GM19324 (cell line): ENCODE data around the gene KCNIP1.

Experiments
- ATAC-seq: cut with Tn5 transposase; IDR thresholded peaks from one replicate; pipeline ENCODE4 v1.9.1; 2021; ENCODE audit warnings: mild to moderate bottlenecking, moderate library complexity; ENCODE audit not compliant: unreplicated experiment, low FRiP score

Gene KCNIP1

DNA sequence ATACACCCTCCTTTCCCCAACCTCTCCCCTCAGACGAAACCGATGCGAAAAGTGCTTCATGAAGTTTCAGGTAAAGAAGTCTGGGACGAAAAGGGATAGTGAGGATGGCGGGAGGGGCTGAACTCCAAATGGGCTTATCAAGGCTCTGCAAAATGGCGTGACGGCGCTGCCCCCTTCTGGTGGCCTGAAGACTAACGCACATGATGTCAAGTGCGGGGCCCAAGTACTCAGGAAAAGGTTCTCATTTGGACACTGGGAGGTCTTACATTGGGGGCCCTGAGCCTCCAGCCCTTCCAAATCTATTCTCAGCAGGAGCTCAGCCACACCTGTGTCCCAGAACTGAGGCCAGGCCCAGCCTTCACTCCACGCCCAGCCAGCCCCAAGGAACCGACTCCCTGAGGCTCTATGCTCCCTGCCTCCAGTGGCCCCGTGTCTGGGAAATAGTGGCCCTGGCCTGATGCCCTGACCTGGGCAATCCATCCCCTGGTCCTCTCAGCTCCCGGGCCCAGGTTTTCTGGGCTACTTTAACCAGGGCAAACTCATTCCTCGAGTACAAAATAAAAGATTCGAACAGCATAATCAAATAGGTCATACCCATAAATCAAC, 119.9 kb downstream of the KCNIP1 start:
- ATAC-seq: no peak

DNA sequence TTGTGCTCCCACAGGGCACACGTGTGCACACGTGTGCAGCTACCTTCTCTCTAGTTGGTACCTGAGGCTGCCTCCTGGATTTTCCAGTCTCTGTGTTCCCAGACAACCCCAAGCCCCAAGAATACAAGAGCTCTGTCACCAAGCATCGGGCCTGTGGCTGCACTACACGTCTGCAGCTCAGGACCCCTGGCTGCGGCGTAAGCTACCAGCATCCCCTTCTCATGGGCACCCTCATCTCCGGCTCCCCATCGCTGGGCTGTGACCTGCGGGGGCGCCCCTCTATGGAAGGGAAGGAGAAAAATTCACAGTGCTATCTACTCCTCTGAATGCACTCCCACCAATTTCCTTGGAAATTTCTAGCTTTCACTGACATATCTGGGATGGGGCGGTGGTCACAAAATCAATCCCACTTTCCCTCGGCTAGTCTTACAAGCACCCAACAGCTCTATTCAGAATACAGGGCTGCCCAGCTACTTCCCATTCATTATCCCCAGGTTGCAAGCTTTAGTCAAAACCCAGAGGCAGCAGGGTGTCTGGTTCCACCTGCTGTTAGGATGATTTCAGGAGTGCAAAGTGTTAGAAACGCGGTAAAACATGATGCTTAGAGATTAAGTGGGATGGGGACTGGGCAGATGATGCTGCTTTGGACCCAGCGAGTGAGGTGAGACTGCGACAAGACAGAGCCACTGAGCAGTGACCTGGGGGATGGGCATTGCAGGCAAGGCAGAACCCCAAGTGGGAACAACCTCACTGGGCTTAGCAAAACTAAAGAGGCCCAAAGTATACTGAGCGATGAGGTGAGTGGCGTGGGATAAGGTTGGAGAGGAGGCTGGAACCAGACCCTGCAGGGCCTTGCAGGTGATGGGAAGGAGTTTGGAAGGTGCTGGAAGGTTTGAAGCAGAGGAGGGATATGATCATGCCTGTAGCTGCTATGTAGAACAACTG, 121.7 kb downstream of the KCNIP1 start:
- no peak for ATAC-seq

DNA sequence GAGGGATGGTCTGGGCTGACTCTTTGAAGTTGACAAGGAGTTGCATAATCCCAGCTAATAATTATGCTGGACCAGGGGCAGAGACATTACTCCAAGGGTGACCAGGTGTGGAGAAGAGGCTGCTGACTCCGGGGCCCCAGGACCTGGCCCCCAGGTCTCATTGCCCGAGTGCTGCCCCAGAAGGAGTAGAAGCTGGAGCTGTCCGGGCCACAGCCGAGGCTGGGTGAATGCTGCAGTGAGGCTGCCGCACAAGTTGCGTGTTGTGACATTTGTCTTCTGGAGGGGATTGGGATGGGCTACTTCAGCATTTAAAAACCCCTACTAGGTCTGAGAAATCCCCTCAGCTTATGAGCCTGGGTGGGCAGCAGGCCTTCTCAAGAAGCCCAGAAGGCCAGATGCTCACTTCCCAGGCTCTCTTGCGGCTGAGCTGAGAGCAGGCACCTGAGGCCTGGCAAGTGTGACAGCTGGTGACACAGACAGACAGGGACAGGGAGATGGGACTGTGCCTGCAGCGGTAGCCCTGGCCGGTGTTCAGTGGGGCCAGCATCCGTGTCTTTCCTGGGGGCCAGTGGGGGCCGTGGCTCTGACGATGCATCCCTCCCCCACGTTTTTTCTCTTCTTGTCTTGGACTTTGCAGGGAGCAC, 122.8 kb downstream of the KCNIP1 start:
- ATAC-seq: no peak

DNA sequence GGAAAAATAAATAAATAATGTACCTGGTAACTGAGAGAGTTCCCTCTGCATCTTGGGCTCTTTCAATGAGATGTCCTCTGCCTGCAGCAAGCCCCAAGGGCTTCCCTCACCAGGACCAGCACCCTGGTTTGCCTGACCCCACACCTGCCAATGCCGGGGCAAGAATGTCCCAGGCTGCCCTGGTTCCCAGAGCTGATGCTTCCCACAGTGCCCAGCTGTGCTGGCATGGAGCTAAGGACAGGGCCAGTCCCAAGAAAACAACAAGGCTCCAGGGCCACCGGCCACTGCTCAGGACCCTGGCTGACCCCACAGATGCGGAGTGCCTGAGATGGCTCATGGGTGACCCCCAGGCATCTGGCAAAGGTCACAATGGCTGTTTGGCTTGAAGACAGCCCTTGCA, 123.5 kb downstream of the KCNIP1 start:
- no peak for ATAC-seq

DNA sequence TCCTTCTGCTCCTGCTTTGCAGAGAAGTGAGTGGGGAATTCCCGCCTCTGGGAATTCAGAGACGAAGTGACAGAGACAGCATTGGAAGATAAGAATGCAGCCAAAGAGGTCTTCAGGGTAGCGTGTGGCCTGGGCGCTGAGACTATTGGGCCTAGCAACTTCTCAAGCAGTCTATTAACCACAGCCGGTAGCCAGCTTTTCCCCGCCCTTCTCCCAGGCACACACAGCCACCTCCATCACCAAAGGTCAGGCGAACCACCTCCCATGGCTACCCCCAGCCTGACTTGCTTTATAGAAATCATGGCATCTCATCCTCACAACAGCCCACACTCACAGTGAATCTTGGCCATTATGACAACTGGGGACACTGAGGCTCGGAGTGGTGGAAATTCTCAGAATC, 124.2 kb downstream of the KCNIP1 start:
- no peak for ATAC-seq

DNA sequence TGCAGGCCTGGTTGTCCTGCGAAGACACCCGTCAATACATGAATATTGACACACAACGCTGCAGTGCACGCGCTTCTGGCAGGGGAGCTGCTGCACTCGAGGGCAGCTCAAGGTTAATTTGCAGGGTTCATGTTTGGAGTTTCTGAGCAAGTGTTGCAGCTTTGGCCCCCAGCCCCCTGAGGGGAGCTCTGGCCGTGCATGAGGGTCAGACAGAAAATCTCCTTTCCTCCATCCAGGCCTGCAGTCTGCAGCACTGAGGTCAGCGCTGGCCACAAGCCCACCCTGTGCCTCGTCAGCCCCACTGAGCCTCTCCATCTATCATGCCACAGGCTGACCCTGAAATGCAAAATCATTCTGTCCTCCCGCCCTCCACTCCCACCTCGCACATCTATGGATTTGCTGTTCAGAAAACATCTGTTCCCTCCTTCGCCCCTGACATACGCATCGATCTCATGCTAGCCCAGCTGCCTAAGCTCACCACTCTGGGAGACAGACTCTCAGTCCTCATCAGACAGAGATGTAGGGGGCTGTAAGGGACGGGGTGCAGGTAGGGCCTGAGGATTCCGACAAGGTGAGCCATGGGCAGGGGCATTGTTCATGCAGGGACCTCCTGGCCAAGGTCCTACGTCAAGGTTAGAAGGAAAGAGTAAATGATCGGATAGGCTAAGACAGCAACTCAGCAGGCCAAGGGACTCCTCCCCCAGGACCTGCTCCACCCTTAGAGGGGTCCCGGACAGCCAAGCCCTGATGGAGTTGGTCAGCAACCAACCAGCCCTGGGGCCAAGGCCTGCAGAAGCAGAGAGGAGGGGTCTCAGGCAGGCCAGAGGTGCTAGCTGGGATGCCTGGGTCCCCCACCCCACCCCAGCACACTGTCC, 125.1 kb downstream of the KCNIP1 start:
- ATAC-seq: no peak

DNA sequence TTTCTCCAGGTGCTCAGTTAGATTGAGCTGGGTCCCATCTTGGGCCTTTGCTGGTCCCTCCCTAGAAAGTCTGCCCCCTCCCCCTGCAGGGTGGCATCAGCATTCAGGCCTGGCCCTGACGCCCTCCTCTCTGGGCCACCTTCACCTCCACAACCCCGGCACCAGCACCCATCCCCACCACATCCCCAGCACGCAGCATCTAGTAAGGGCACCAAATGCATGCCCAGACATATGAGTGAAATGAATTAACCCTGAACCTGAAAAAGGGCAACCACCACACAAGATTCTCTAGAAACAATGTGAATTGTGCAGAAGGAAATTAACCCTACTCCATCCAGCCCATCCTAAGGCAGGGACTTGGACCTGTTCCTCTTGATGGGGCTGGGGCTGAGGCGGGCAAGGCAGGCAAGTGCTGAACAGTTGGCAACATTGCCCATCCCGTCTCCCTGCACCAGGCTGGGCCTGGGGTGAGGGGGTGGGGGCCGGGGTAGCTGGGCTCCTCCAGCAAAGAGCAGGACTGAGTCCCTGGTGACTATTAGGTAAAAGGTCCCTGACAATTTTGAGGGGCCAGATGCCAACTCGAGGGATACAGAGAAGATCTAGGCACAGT, 125.9 kb downstream of the KCNIP1 start:
- no peak for ATAC-seq

DNA sequence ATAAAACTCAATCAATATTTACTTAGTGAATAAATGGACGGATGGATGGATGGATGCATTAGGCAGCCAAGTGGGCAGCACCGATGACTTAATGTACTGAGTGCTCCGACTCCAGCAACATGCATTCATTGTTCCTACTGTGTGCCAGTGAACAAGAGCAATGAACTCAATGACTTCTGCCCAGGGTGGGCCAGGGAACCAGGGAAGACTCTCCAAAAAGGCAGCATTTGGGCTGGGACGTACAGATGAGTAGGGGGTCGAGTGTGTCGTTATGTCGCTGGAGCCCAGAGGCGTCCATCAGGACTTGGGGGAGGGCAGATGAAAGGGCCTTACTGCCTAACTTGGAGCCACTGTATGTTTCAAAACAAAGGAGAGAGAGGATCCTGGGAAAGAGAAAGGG, 126.4 kb downstream of the KCNIP1 start:
- ATAC-seq: no peak

DNA sequence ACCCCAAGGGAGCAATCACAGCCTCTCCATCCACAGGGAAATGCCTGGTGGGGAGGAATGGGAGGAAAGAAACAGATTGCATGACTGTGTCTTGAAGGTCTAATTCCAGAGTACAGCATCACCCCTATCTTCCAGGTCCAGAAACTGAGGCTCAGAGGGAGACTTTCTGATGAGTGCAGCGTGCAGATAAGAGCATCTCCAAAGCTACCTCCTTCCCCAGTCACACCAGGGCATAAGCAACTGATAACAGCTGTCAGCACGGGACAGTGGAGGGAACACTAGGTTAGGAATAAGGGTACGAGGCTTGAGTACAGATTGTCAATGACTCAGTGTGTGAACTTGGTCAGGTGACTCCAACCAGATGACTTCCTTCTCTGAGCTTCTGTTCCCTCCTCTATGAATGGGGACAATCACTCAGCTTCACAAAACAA, 126.9 kb downstream of the KCNIP1 start:
- ATAC-seq: no peak

DNA sequence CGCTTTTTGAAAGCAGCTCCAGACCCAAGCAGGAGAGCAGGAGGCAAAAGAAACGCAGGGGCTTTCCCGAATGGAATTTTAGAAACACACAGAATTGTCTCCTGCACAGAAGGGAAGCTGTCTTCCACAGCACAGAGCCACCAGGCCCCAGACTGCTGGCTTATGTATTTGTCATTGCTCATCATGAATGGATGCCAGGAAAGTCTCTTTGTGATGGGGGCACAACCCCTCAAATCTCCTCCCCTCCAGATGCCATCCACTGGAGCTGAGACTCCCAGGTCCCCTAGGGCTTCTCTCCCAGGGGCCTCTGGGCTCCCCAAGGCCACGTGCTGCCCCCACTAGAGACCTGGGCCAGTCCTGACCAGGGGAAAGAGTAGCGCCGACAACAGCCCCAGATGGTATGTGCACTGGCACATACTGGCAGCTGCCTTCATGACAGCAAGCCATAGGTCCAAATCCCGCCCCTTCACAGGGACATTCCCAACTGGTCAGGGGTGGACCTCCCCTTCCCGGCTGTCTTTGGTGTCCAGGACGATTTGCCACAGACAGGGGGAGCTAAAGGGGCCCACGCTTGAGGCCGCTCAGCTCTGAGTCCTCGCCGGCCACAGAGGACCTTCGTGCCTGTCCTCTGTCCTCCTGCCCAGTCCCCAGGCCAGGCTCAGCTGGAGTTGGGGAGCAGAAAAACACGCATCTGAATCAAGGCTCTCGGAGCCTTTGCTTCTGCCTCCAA, 127.8 kb downstream of the KCNIP1 start:
- ATAC-seq: no peak

DNA sequence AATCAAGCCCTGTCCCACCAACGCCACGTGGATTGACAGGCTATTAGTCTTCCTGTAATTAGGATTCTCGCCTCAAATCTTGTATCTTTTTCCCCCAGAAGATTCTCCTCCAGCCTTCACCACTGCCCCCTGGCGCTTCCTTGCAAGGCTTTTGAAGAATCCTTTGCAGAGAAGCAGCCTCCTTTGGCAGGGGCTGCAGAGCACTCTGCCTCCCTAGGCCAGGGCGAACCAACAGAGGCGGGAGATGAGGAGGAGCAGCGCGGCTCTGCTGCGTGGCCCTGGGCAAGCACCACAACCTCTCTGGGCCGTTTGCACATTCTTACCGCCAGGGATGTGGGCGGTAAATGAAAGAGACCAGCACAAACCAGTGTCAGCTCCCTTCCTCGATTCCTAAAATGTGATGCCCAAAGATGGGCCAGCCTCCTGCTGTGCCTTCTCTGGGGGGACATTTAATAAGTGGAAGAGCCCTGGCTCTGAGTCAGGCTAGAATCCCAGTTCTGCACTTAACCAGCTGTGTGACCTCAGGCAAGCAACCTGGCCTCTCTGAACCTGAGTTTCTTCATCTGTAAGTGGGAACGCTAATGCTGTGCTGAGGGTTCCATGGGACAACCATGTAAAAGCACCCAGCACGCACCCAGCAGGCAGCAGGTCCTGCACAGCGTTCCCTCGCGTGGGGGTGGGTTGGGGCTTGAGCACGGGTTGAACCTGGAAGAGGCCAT, 128.6 kb downstream of the KCNIP1 start:
- no peak for ATAC-seq

DNA sequence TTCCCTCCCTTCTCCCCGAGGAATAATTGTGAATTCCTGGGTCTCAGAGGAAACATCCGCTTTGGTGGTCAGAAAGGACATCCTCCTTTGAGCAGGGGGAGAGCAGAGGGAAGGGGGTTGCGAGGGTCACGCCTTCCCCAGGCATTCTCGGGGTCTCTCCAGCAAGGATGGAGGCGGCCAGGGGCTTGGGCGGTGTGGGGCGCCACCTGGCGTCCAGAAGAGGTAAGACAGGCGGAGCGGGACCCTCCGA, 129.1 kb downstream of the KCNIP1 start:
- no peak for ATAC-seq

DNA sequence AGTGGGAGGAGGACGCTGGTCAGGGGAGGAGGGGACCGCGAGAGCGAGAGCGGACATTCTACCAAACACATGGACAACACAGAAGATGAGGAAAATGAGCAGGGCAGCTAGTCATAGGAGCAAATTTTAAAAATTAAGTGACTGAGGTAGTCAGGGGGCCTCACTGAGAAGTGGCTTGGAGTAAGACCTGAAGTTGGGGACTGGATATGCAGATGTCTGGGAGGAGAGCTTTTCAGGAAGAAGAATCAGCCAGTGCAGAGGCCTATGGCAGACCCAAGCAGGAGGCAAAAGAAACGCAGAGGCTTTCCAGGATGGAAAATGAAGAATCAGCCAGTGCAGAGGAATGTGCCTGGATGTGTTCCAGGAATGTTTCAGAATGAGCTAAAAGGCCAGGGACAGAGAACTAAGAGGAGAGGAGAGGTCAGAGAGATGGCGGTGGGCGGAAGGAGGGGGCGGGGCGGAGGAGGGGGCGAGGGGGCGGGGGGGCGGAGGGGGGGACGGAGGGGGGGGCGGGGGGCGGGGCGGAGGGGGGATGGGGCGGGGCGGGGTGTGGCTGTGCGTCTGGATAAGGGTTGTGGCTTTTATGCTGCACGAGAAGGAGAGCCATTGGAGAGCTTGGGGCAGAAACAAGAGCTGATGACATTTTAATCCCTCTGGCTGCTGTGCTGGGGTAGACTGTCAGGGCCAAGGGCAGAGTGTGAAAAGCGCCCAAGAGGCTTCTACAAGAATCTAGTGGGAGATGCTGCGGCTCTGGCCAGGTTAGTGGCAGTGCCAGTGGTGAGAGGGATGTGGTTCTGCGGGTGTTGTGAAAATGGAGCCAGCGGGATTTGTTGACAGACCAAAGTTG, 129.6 kb downstream of the KCNIP1 start:
- ATAC-seq: no peak

DNA sequence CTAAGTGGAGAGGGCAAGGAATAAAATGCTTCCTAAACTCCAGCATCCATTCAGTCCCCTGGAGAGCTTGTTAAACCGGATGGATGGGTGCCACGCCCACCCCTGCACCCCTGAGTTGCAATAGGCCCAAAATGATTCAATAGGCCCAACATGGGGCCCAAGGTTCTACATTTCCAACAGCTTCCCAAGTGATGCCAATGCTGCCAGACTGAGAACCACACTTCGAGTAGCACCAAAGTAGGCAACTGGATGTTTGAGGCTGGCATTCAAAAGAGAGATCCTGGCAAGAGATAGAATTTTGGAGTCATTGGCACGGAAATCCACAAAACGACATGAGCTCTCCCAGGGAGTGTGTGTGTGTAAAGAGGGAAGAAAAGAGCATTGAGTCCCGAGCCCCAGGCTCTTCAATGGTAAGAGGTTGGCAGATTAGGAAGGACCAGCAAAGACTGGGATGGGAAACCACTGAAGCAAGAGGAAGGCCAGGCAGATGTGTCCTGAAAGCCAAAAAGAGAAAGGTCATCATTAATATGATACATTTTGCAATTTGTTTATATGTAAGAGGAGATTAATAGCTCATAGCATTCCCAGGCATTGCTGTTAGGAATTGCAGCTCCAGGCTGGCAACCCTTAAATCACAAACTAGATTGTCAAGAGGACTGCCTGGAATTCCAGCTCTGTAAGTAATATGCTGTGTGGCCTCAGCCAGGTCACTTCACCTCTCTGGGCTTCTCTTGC, 130.6 kb downstream of the KCNIP1 start:
- ATAC-seq: no peak

DNA sequence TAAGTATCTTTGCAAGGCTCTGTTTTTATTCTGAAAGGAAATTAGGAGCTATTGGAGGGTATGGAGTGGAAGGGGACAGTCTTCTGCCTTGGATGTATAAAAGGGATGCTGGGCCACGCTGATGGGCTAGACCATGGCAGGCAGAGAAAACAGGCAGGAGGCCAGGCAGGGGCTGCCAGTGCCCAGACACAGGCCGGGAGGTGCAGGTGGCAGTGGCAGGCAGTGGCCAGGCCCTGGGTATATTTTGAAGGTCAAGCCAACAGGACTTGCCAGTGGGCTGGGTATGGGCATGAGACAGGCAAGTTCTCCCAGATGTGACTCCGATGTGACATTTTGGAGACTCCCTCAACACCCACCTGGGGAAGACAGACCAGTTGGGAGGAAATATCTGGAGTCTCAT, 131.9 kb downstream of the KCNIP1 start:
- no peak for ATAC-seq

DNA sequence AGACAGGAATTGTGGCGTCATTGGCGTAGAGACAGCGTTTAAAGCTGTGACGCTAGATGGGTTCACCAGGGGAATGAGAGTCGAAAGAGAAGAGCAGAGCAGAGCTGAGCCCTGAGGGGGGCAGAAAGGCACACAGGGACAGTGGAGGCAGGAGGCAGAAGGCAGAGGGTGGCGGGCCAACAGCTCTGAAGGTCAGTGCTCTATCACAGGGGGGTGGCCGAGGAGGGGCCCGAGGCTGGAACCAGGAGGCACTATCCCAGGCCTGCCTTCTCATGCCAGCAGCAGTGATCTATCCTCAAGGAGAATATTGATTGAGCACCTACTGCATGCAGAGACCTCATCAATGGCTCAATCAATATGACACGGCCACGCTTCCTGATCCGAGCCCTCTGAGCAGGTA, 132.4 kb downstream of the KCNIP1 start:
- ATAC-seq: no peak

DNA sequence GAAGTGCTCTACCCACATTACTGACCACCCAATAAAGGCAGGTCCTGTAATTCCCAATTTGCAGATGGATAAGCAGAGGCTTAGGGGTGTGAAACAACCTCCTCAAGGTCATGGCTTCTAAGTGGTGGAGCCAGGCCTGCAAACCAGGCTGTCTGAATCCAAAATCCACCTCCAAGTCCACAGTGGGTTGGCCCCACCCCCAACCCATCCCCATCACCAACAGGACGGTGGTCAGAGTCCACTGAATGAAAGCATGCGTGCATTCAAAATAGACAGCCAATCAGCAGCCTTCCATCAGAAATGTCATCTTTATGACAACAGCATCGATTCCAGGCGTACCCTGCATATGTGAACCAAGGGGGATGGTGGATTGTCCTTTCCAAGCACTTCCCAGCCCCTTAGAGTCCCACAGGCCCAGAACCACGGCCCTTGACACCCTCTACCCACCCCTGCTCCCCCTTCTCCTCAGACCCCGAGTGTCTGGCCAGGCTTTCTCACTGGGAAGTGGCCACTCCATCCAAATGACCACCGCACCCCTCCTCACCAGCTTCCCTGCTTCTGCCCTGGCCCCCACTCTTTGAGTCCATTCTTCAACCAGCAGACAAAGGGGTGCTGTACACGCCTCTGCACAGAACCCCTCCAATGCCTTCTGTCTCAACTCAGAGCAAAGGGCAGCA, 133.1 kb downstream of the KCNIP1 start:
- ATAC-seq: no peak
